ENCODE results near the gene PRDM1.

Gene PRDM1

GRCh38 chr6:106059331-106059730 lies 26.8 kb upstream of the PRDM1 start:
- H3K9me3 ChIP-seq (ENCODE audit: control insufficient read depth, insufficient read depth, low read depth, low read length): no peaks in the 10 kb centered on the region
- TF ChIP-seq ZNF433 (tag by site-specific recombination; IDR thresholded peaks at IDR 0.05; ENCODE audit: low read depth): no peak
- no peak for TF ChIP-seq GLIS2 (tag by site-specific recombination; IDR thresholded peaks at IDR 0.05)
- no peak for TF ChIP-seq GFI1B (tag by site-specific recombination; IDR thresholded peaks at IDR 0.05)
- TF ChIP-seq OSR2 (tag by site-specific recombination; IDR thresholded peaks at IDR 0.05): no peak
- no peak for TF ChIP-seq PRDM2 (tag by site-specific recombination; IDR thresholded peaks at IDR 0.05; ENCODE audit: borderline replicate concordance)
- no peak for TF ChIP-seq ZNF146 (tag by site-specific recombination; IDR thresholded peaks at IDR 0.05)
- ChIA-PET CTCF (interaction anchor here (0.6 kb wide), 1 partner anchor 748 kb away, joined by 3 read pairs; no protein-coding TSS in a partner anchor), POLR2A (no interaction called here)
- no peaks in the 10 kb centered on the region for H3K36me3 ChIP-seq (ENCODE audit: control insufficient read depth in 2 of 2, insufficient read depth in 1 of 2, low read length in 2 of 2)
- H3K4me3 ChIP-seq (ENCODE audit: low read depth, low read length): no peak overlapping the region
- no peak overlapping the region for H3K27ac ChIP-seq (ENCODE audit: extremely low read depth, low read depth, low read length)
- H3K4me1 ChIP-seq (ENCODE audit: control insufficient read depth, insufficient read depth, low read length): no peaks in the 10 kb centered on the region

GRCh38 chr6:106060167-106060566 lies 26.0 kb upstream of the PRDM1 start:
- no peak overlapping the region for H3K27ac ChIP-seq (ENCODE audit: extremely low read depth, low read depth, low read length)
- no peaks in the 10 kb centered on the region for H3K9me3 ChIP-seq (ENCODE audit: control insufficient read depth, insufficient read depth, low read depth, low read length)
- CTCF ChIA-PET: interaction anchor here (1.5 kb wide), 1 partner anchor 26 kb away, joined by 5 read pairs; the partner anchor contains the start of gene PRDM1
- no peaks in the 10 kb centered on the region for H3K36me3 ChIP-seq (ENCODE audit: control insufficient read depth in 2 of 2, insufficient read depth in 1 of 2, low read length in 2 of 2)
- no peak for TF ChIP-seq ZNF629 (tag by site-specific recombination; IDR thresholded peaks at IDR 0.05)
- TF ChIP-seq ZNF416 (tag by site-specific recombination; IDR thresholded peaks at IDR 0.05): no peak
- no peak for TF ChIP-seq ZNF596 (tag by site-specific recombination; IDR thresholded peaks at IDR 0.05)
- TF ChIP-seq ZNF354C (tag by site-specific recombination; IDR thresholded peaks at IDR 0.05; ENCODE audit: borderline replicate concordance, low read depth): no peak
- POLR2A ChIA-PET: no interaction called here
- H3K4me1 ChIP-seq (ENCODE audit: control insufficient read depth, insufficient read depth, low read length): no peaks in the 10 kb centered on the region
- no peak overlapping the region for H3K4me3 ChIP-seq (ENCODE audit: low read depth, low read length)

- H3K4me1 ChIP-seq (ENCODE audit: control insufficient read depth, insufficient read depth, low read length): no peaks in the 10 kb centered on the region
- H3K9me3 ChIP-seq (ENCODE audit: control insufficient read depth, insufficient read depth, low read depth, low read length): no peaks in the 10 kb centered on the region
- no peaks in the 10 kb centered on the region for H3K36me3 ChIP-seq (ENCODE audit: control insufficient read depth in 2 of 2, insufficient read depth in 1 of 2, low read length in 2 of 2)
- ChIA-PET CTCF (interaction anchor here (1.2 kb wide), 1 partner anchor 122 kb away, joined by 3 read pairs; no protein-coding TSS in a partner anchor), POLR2A (interaction anchor here (0.5 kb wide), 1 partner anchor 10 kb away, joined by 3 read pairs; no protein-coding TSS in a partner anchor)
- no peak overlapping the region for H3K4me3 ChIP-seq (ENCODE audit: low read depth, low read length)
- no peak overlapping the region for H3K27ac ChIP-seq (ENCODE audit: extremely low read depth, low read depth, low read length)
- TF ChIP-seq ZNF707 (tag by site-specific recombination; IDR thresholded peaks at IDR 0.05) (no peak), ZNF423 (tag by site-specific recombination; IDR thresholded peaks at IDR 0.05) (no peak), ZNF510 (tag by site-specific recombination; IDR thresholded peaks at IDR 0.05; ENCODE audit: insufficient replicate concordance) (no peak), ZFP3 (tag by site-specific recombination; IDR thresholded peaks at IDR 0.05; ENCODE audit: low read depth) (no peak), SP2 (tag by site-specific recombination; IDR thresholded peaks at IDR 0.05) (no peak), ZNF16 (tag by site-specific recombination; IDR thresholded peaks at IDR 0.05; ENCODE audit: low read depth) (no peak), ZNF426 (tag by site-specific recombination; IDR thresholded peaks at IDR 0.05) (no peak), TCF7L2 (IDR thresholded peaks at IDR 0.05; ENCODE audit: borderline replicate concordance, low read depth, low read length) (no peak), BCL11A (tag by site-specific recombination; IDR thresholded peaks at IDR 0.05; ENCODE audit: low read depth) (no peak), ZNF18 (tag by site-specific recombination; IDR thresholded peaks at IDR 0.05) (no peak), ZFP37 (tag by site-specific recombination; IDR thresholded peaks at IDR 0.05) (no peak), ZNF155 (tag by site-specific recombination; IDR thresholded peaks at IDR 0.05) (no peak), ZNF266 (tag by site-specific recombination; IDR thresholded peaks at IDR 0.05; ENCODE audit: low read depth) (no peak), YY1 (tag by site-specific recombination; IDR thresholded peaks at IDR 0.05) (no peak), ZNF623 (tag by site-specific recombination; IDR thresholded peaks at IDR 0.05) (no peak)
Observed at GRCh38 chr6:106063448-106063850, 22.7 kb upstream of the PRDM1 start.
